K562 (cell line): Measurements from ENCODE around the gene CCDC92. TPM values are rescaled to one million over a fixed set of nuclear protein-coding genes. Genes with fewer than 3 reads are reported as not detected.
"Not testable (repeated sequence)": the region's sequence is repeated elsewhere in the genome, so short reads cannot be mapped to it uniquely, and the experiment has no call there.

Source experiments
- ATAC-seq: fragments of 200-7000 bp; cut with Tn5 transposase; 3 replicates; pipeline ENCODE4 v1.9.1; 2020; ENCODE audit warnings: moderate library complexity
- BruUV-seq: library from RNA; stranded (reverse); fragments of 400-500 nt; replicated peaks from 2 replicates; lab custom pipeline; 2021; lab: Mats Ljungman, UMichigan
- CTCF ChIA-PET: fragments of 300-600 bp; formaldehyde crosslinking; extraction: SDS; loops from one replicate; lab custom pipeline; 2021; ENCODE audit warnings: low intra/inter-chr PET ratio; lab: Yijun Ruan, JAX
- POLR2A ChIA-PET: fragments of 300-600, 350-650 bp; sonication (Branson Sonifier 250); formaldehyde crosslinking; extraction: SDS; loops from one replicate; lab custom pipeline; 2021; ENCODE audit warnings: antibody characterized with exemption, inconsistent platforms; lab: Yijun Ruan, JAX
- DNase-seq, 4 experiments: peaks; one replicate each; pipeline versions ENCODE4 v3.0.0 to v3.0.0-alpha.2; 2011 to 2018; ENCODE audit warnings: low spot score in 3 of 4, mixed read lengths in 3 of 4; ENCODE audit errors: extremely low read depth in 1 of 4
- FAIRE-seq: peaks from 2 replicates; lab custom pipeline; 2011; peaks lifted over from hg19 to GRCh38; lab: Jason Lieb, UNC
- H2AFZ ChIP-seq: 2 replicates; pipeline ENCODE4 v1.6.0; 2011; ENCODE audit warnings: low read depth, low read length, control low read depth, inconsistent platforms
- H3K27ac ChIP-seq: fragments of 200-600 bp; 3 replicates; pipeline ENCODE4 v1.8.0; 2011; ENCODE audit warnings: low read depth, mild to moderate bottlenecking, control low read depth, inconsistent platforms, low read length, moderate library complexity, mixed read lengths; ENCODE audit errors: extremely low read depth
- H3K27me3 ChIP-seq, 2 experiments: fragments of 300-600 bp in 1 of 2; 2 replicates in 1 of 2; 3 replicates in 1 of 2; pipeline versions ENCODE4 v1.6.0 to v1.8.0; 2011; ENCODE audit warnings: inconsistent platforms in 2 of 2, low read length in 2 of 2, mild to moderate bottlenecking in 1 of 2, mixed read lengths in 1 of 2, moderate library complexity in 1 of 2; ENCODE audit not compliant: control insufficient read depth in 2 of 2, insufficient read depth in 2 of 2
- H3K36me3 ChIP-seq: fragments of 300-600 bp; 3 replicates; pipeline ENCODE4 v1.8.0; 2011; ENCODE audit warnings: mild to moderate bottlenecking, low read length, inconsistent platforms; ENCODE audit not compliant: control insufficient read depth, insufficient read depth
- H3K4me1 ChIP-seq, 2 experiments: fragments of 200-600 bp in 1 of 2; replicated peaks in 1 of 2; 2 replicates in 1 of 2; 3 replicates in 1 of 2; pipeline versions ENCODE4 v1.5.1 to v1.8.0; 2011; ENCODE audit warnings: inconsistent platforms in 2 of 2, low read length in 2 of 2, mild to moderate bottlenecking in 1 of 2, mixed read lengths in 1 of 2, moderate library complexity in 1 of 2; ENCODE audit not compliant: control insufficient read depth in 2 of 2, insufficient read depth in 2 of 2
- H3K4me2 ChIP-seq: 2 replicates; pipeline ENCODE4 v1.6.1; 2011; ENCODE audit warnings: low read length, control low read depth, inconsistent platforms, mixed read lengths; ENCODE audit not compliant: insufficient read depth
- H3K4me3 ChIP-seq: fragments of 200-600 bp; sonication (generic), shearing (Covaris generic); 2 replicates; pipeline ENCODE4 v1.5.1; 2016; ENCODE audit warnings: control low read depth, inconsistent platforms
- H3K79me2 ChIP-seq: fragments of 200-600 bp; 3 replicates; pipeline ENCODE4 v1.8.0; 2011; ENCODE audit warnings: low read length, inconsistent platforms; ENCODE audit not compliant: control insufficient read depth, insufficient read depth
- H3K9ac ChIP-seq, 2 experiments: 2 replicates each; pipeline versions ENCODE4 v1.6.0 to v1.6.1; 2011; ENCODE audit warnings: low read depth in 2 of 2, low read length in 2 of 2, control low read depth in 1 of 2, inconsistent platforms in 1 of 2, mild to moderate bottlenecking in 1 of 2, mixed read lengths in 1 of 2; ENCODE audit not compliant: insufficient read depth in 1 of 2
- H3K9me1 ChIP-seq: one replicate; pipeline ENCODE4 v1.6.0; 2011; ENCODE audit warnings: inconsistent platforms, mild to moderate bottlenecking, low read length, moderate library complexity; ENCODE audit not compliant: control insufficient read depth, insufficient read depth
- H3K9me3 ChIP-seq: replicated peaks from 2 replicates; pipeline ENCODE4 v1.5.1; 2011; ENCODE audit warnings: low read depth, low read length, inconsistent platforms; ENCODE audit not compliant: control insufficient read depth, insufficient read depth
- H4K20me1 ChIP-seq: replicated peaks from 2 replicates; pipeline ENCODE4 v1.6.1; 2011; ENCODE audit warnings: low read length, inconsistent platforms, mixed read lengths; ENCODE audit not compliant: control insufficient read depth, insufficient read depth
- ARID2 ChIP-seq: fragments of 450-650 bp; IDR thresholded peaks from 2 replicates; pipeline ENCODE4 v1.6.1; 2017; ENCODE audit warnings: antibody characterized with exemption, mild to moderate bottlenecking
- CBX1 ChIP-seq: sonication (generic); IDR thresholded peaks from 2 replicates; pipeline ENCODE4 v1.6.1; 2016; ENCODE audit warnings: antibody characterized with exemption, low read depth, mild to moderate bottlenecking
- HDAC3 ChIP-seq: fragments of 450-650 bp; IDR thresholded peaks from 2 replicates; pipeline ENCODE4 v1.6.1; 2018; ENCODE audit warnings: borderline replicate concordance, mild to moderate bottlenecking, moderate library complexity; ENCODE audit not compliant: partially characterized antibody
- L3MBTL2 ChIP-seq: fragments of 450-650 bp; IDR thresholded peaks from 2 replicates; pipeline ENCODE4 v1.6.1; 2016; ENCODE audit warnings: mild to moderate bottlenecking, moderate library complexity
- MAX ChIP-seq: sonication (generic); formaldehyde crosslinking; IDR thresholded peaks from 2 replicates; pipeline ENCODE4 v1.9.0; 2022; ENCODE audit warnings: mild to moderate bottlenecking, missing genetic modification reagents
- POLR2G ChIP-seq: fragments of 200-400 bp; formaldehyde crosslinking; IDR thresholded peaks from 2 replicates; pipeline ENCODE4 v1.6.1; 2017; ENCODE audit warnings: low read depth, mild to moderate bottlenecking, antibody characterized with exemption, low read length, moderate library complexity
- TCF7 ChIP-seq: sonication (generic); IDR thresholded peaks from 2 replicates; pipeline ENCODE4 v1.6.1; 2016; ENCODE audit warnings: antibody characterized with exemption, borderline replicate concordance
- TCF7L2 ChIP-seq: fragments of 150-350 bp; IDR thresholded peaks from 2 replicates; pipeline ENCODE4 v1.6.1; 2016; ENCODE audit warnings: low read depth, mild to moderate bottlenecking, low read length, moderate library complexity
- TCFL5 ChIP-seq: fragments of 250-450 bp; sonication (Bioruptor Pico); conservative IDR thresholded peaks from 2 replicates; pipeline ENCODE4 v1.6.1; 2021; ENCODE audit warnings: mild to moderate bottlenecking, moderate library complexity, matching md5 sums
- THRB ChIP-seq: fragments of 450-650 bp; formaldehyde crosslinking; conservative IDR thresholded peaks from 2 replicates; pipeline ENCODE4 v1.4.0; 2022; ENCODE audit warnings: mild to moderate bottlenecking, missing genetic modification characterization
- TRIM28 ChIP-seq: fragments of 450-650 bp; IDR thresholded peaks from 2 replicates; pipeline ENCODE4 v1.6.1; 2017
- ZC3H8 ChIP-seq: fragments of 450-650 bp; IDR thresholded peaks from 2 replicates; pipeline ENCODE4 v1.6.1; 2017
- ZNF24 ChIP-seq: fragments of 450-650 bp; IDR thresholded peaks from 2 replicates; pipeline ENCODE4 v1.6.1; 2016
- ZNF384 ChIP-seq: IDR thresholded peaks from 2 replicates; pipeline ENCODE4 v1.6.1; 2012; ENCODE audit warnings: low read depth, low read length, improper control_type of control experiment
- ZNF395 ChIP-seq: fragments of 200-800 bp; sonication (Bioruptor generic); IDR thresholded peaks from 2 replicates; pipeline ENCODE4 v1.6.1; 2017; ENCODE audit warnings: missing genetic modification characterization, missing compliant biosample characterization
- ZNF699 ChIP-seq: fragments of 250-450 bp; sonication (Bioruptor Pico); IDR thresholded peaks from 2 replicates; pipeline ENCODE4 v1.8.0; 2021; ENCODE audit warnings: mild to moderate bottlenecking, moderate library complexity; ENCODE audit not compliant: insufficient replicate concordance
- ZSCAN32 ChIP-seq: fragments of 450-650 bp; formaldehyde crosslinking; IDR thresholded peaks from 2 replicates; pipeline ENCODE4 v1.4.0; 2020; ENCODE audit warnings: mild to moderate bottlenecking, moderate library complexity
- WGBS: fragments of 100-300 bp; shearing (Covaris generic); methylation state at CpG from one replicate; pipeline ENCODE4 v1.1.6; 2016; ENCODE audit warnings: low coverage, mixed read lengths; ENCODE audit not compliant: insufficient coverage; ENCODE audit errors: missing lambda C conversion rate; 5-methylcytosine and 5-hydroxymethylcytosine counted together
- in situ Hi-C: fragments of 300-500 bp; cut with MboI; formaldehyde crosslinking; loops from 4 replicates; pipeline ENCODE4 v1.15.0; 2018; ENCODE audit warnings: inconsistent platforms, mixed read lengths
- intact Hi-C: fragments of 100-400 bp; cut with micrococcal nuclease; formaldehyde crosslinking; loops from 2 replicates; pipeline ENCODE4 v1.14.2; 2022
- polyA plus RNA-seq, 8 experiments: library from polyadenylated mRNA; depleted of rRNA in 4 of 8; stranded (reverse) in 5 of 8; unstranded in 3 of 8; fragments of >200 nt; fragmentation: Nextera tagmentation in 2 of 8; fragmentation: Illumina TruSeq in 1 of 8; extraction: Ambion mirVana in 2 of 8; extraction: Trizol in 1 of 8; gene quantifications; 2 replicates each; pipeline versions ENCODE4 v1.2.1 to v1.2.3, GENCODE V29; 2011 to 2014; ENCODE audit warnings: inconsistent platforms in 1 of 8, missing spikeins in 1 of 8
- total RNA-seq, 7 experiments: library from RNA; depleted of rRNA in 6 of 7; stranded (reverse); fragments of >200 nt in 6 of 7; fragmentation: Illumina TruSeq in 2 of 7; extraction: Trizol in 2 of 7; gene quantifications; 2 replicates each; pipeline versions ENCODE4 v1.2.1 to v1.2.3, GENCODE V29; 2011 to 2021; ENCODE audit warnings: low replicate concordance in 1 of 7

Gene CCDC92
- total and polyA plus RNA-seq, 9 of the 15 experiments (the other 6 are each of a cell fraction or from before 2014, with no cell fraction given): 0.27 to 5.9 (median 2.1) TPM

- TF ChIP-seq ZNF24 (no peak), TCFL5 (CRISPR knock-in tag) (no peak), ZSCAN32 (CRISPR knock-in tag) (no peak), THRB (no peak), ZC3H8 (no peak), POLR2G (no peak), TCF7 (no peak), L3MBTL2 (peak; percentile 45), ZNF384 (no peak), ZNF699 (CRISPR knock-in tag) (no peak), TRIM28 (no peak), TCF7L2 (no peak), MAX (CRISPR knock-in tag) (peak; percentile 40; the same call in 1 of the 2 replicates), HDAC3 (no peak), CBX1 (no peak), ARID2 (no peak), ZNF395 (CRISPR knock-in tag) (no peak)
- TF ChIP-seq, all 486 proteins: peak for 4
Observed at GRCh38 chr12:123912415-123913380, 59.9 kb downstream of the CCDC92 start (continued).

GRCh38 chr12:123911672-123912409 lies 60.8 kb downstream of the CCDC92 start:
- H3K4me3 ChIP-seq, H4K20me1 ChIP-seq, H3K79me2 ChIP-seq, H3K9me1 ChIP-seq, FAIRE-seq, H3K27ac ChIP-seq, H3K4me1 ChIP-seq, BruUV-seq, CTCF ChIA-PET, POLR2A ChIA-PET, H3K36me3 ChIP-seq, H3K9ac ChIP-seq, in situ Hi-C loops, DNase-seq, H3K4me2 ChIP-seq, intact Hi-C loops, H3K9me3 ChIP-seq, ATAC-seq, H2AFZ ChIP-seq: not testable (repeated sequence)
- H3K27me3 ChIP-seq: peaks cover 33 to 55% of the 10 kb centered on the region in 2 experiments
- 80% methylated on average over 1 of the region's 9 CpGs for WGBS
